ENCODE results near the gene GPC6.

GPC6 gene

DNA sequence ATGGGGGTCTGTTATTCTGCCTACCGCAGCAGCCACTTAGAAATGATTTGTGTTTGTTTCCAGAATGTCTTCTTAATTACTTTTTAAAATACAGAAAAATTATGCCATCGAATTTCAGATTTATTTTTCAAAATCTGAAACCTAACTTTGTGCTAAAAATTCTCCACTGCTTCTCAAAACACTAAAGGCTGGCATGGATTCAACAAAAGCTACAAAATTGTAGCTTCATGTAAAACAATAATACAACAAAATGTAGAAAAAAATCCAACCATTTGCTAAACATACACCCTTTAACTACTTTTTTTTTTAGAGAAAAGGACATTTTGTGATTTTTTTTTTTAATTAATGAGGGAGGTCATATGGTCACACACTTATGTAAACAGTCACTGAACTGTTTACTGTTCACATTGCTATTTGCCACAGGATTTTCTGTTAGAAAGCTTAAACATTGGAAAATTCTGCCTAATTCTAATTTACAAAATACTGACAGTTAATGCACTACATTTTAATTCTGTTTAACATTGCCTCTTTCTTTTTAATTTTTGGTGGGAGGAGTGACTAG is 646.3 kb downstream of the GPC6 start:
- TF ChIP-seq, protein P1, sequence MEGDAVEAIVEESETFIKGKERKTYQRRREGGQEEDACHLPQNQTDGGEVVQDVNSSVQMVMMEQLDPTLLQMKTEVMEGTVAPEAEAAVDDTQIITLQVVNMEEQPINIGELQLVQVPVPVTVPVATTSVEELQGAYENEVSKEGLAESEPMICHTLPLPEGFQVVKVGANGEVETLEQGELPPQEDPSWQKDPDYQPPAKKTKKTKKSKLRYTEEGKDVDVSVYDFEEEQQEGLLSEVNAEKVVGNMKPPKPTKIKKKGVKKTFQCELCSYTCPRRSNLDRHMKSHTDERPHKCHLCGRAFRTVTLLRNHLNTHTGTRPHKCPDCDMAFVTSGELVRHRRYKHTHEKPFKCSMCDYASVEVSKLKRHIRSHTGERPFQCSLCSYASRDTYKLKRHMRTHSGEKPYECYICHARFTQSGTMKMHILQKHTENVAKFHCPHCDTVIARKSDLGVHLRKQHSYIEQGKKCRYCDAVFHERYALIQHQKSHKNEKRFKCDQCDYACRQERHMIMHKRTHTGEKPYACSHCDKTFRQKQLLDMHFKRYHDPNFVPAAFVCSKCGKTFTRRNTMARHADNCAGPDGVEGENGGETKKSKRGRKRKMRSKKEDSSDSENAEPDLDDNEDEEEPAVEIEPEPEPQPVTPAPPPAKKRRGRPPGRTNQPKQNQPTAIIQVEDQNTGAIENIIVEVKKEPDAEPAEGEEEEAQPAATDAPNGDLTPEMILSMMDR (IDR thresholded peaks at IDR 0.05; ENCODE audit: control insufficient read depth, insufficient read depth, low read depth, low read length, missing control alignments): no peak
- no peak overlapping the region for H3K4me3 ChIP-seq (ENCODE audit: control insufficient read depth, low read depth, low read length)
- no peak for DNase-seq (ENCODE audit: low read depth)

DNA sequence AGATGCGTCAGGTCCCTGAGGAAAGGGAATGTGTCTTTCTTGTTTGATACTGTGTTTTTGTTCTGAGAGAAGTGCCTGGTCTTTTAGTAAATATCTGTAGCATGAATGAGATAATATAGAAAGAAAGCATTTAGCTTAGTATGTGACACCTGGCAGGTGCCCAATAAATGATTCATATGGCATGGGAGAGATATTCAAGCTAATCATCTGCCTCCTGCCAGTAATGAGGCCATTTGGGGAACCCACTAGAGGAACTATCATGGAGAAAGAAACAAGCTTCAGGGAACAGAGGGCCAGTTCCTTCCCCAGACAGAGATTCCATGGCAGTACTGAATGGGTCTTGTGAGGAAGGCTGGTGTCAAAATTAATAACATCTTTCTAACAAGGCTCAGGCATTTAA is 648.9 kb downstream of the GPC6 start:
- TF ChIP-seq, protein P1 (IDR thresholded peaks at IDR 0.05; ENCODE audit: control insufficient read depth, insufficient read depth, low read depth, low read length, missing control alignments): no peak

DNA sequence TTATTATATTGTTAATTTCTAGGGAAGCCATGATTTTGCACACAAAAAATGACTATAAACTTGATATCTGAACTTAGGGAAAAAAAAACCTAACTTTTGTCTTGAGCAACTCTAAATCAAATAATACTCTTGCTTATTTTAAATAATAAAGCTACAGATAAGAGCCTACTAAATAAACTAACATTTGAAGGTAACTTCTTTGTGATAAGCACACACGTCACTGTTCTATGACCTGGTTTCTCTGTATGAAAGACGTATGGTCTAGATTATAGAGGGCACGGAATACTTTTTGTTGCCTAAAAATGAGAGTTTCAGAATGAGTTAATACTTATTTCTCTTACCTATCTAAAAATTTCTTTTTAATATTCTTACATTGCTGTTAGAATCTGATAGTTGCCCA is 649.6 kb downstream of the GPC6 start:
- no peak for DNase-seq (ENCODE audit: low read depth)
- no peak overlapping the region for H3K4me3 ChIP-seq (ENCODE audit: control insufficient read depth, low read depth, low read length)
- TF ChIP-seq, protein P1 (IDR thresholded peaks at IDR 0.05; ENCODE audit: control insufficient read depth, insufficient read depth, low read depth, low read length, missing control alignments): no peak

More for the DNA sequence above, 648.9 kb downstream of the GPC6 start:
- H3K4me3 ChIP-seq (ENCODE audit: control insufficient read depth, low read depth, low read length): no peak overlapping the region
- DNase-seq (ENCODE audit: low read depth): no peak

DNA sequence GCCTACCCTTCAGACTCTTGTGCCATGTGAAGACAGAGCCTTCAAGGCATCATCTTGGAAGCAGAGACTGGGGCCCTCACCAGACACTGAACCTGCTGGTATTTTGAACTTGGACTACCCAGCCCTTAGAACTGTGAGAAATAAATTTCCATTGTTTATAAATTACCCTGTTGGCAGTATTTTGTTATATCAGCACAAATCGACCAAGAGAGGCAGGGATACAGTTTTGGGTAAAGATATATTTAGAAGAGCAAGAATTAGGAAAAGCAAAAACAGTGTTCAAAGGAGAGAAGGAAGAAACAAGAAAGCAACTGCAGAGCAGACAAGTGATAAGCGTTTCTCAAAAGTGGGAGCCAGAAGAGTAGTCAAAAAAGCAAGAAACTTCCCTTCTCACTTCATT is 652.1 kb downstream of the GPC6 start:
- TF ChIP-seq, protein P1 (IDR thresholded peaks at IDR 0.05; ENCODE audit: control insufficient read depth, insufficient read depth, low read depth, low read length, missing control alignments): no peak
- no peak for DNase-seq (ENCODE audit: low read depth)
- H3K4me3 ChIP-seq (ENCODE audit: control insufficient read depth, low read depth, low read length): no peak overlapping the region

DNA sequence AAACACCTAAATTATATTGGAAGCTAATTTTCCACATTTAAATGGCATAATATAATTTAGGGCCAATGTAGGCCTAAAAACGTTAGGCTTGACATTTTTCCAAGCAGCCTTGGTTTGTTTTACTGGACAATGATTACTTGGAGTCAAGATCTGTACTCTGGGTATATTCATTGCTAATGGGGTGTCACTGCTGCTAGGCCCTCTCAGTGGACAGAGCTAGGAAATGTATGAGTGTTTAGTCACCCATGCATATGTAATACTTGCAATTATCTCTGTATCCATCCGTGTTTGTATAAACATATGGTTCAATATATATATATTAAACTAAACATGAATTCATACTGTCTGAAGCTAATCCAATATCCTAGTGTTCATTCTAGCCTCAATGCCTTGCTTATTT is 654.8 kb downstream of the GPC6 start:
- H3K4me3 ChIP-seq (ENCODE audit: control insufficient read depth, low read depth, low read length): no peak overlapping the region
- no peak for DNase-seq (ENCODE audit: low read depth)
- TF ChIP-seq, protein P1 (IDR thresholded peaks at IDR 0.05; ENCODE audit: control insufficient read depth, insufficient read depth, low read depth, low read length, missing control alignments): no peak

DNA sequence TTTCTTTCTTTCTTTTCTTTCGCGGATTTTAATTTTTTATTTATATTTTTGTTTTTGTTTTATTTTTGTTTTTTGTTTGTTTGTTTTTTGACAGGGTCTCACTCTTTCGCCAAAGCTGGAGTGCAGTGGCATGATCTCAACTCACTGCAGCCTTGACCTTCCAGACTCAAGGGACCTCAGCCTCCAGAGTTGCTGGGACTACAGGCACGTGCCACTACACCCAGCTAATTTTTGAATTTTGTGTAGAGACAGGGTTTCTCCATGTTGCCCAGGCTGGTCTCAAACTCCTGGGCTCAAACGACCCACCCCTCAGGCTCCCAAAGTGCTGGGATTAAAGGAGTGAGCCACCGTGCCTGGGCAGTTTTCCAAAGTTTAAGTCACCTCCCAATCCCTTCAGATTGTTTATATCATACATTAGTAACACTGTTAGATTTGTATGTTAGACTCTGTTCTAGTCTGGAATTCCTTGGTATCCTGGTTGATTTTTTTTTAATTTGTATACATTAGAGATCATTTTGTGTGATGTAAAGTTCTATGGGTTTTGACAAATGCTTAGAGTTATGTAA is 655.6 kb downstream of the GPC6 start:
- TF ChIP-seq, protein P1 (IDR thresholded peaks at IDR 0.05; ENCODE audit: control insufficient read depth, insufficient read depth, low read depth, low read length, missing control alignments): no peak
- DNase-seq (ENCODE audit: low read depth): no peak

More for the DNA sequence above, 655.6 kb downstream of the GPC6 start:
- H3K4me3 ChIP-seq (ENCODE audit: control insufficient read depth, low read depth, low read length): no peak overlapping the region
